Endothelial cell of hepatic sinusoid (primary cell): ENCODE measurements around the gene JAKMIP1.

ENCODE experiments used
- in situ Hi-C: cut with HindIII; loops from 2 replicates; pipeline ENCODE4 v1.10.0; 2017; ENCODE audit warnings: low sequenced_read_pairs

Gene JAKMIP1

DNA sequence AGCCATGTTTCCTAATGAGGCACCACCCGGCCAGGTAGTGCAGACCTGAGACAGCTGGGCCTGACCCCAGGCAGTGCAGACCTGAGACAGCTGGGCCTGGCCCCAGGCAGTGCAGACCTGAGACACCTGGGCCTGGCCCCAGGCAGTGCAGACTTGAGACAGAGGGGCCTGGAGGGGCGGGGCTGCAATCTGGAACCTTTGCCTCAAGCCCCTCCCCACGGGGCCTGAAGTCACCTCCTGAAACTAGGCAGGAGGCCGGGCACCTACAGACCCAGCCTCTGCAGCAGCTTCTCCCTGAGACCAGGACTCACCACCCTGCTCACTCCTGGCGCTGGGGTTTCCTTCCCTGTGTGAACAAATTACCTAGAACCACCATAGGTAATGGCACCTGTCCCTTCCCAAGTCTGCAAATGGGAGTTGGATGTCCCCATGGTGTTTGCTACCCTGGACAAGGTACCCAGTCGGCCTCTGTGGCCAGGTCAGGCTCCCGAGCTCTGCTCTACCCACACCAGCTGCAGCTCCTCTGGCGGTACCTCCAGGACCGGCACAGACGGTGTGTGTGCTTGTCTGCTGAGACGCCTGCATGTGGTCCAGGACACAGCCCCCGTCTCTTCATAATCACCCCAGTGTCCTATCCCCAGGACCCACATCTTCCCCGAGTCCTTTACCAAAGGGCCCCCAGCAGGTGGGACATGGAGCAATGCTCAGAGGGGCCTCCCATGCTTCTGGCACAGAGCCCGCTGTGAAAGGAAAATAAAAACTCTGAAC is 129.0 kb downstream of the JAKMIP1 start:
- in situ Hi-C loops: no loop called here

- in situ Hi-C loops: no loop called here
Observed at GRCh38 chr4:6069845-6070709, 130.3 kb downstream of the JAKMIP1 start.

DNA sequence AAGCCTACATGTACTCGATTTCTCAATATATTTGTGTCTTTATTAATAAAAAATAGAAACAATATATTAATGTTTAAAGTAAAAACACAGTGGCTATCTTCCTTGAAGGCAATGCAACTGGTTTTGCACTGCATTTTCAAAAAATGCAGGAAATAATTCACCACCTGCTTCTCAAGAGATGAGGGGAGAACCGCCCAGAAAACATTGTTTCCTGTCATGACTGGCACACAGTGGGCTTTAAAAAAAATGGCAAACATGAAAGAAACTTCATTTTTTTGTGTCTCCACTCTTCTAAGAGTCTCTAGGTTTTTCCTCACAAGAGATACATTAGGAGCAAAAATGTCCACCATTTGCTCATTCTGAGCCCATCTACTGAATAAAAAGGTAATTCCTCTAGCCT is 131.4 kb downstream of the JAKMIP1 start:
- in situ Hi-C loops: no loop called here

DNA sequence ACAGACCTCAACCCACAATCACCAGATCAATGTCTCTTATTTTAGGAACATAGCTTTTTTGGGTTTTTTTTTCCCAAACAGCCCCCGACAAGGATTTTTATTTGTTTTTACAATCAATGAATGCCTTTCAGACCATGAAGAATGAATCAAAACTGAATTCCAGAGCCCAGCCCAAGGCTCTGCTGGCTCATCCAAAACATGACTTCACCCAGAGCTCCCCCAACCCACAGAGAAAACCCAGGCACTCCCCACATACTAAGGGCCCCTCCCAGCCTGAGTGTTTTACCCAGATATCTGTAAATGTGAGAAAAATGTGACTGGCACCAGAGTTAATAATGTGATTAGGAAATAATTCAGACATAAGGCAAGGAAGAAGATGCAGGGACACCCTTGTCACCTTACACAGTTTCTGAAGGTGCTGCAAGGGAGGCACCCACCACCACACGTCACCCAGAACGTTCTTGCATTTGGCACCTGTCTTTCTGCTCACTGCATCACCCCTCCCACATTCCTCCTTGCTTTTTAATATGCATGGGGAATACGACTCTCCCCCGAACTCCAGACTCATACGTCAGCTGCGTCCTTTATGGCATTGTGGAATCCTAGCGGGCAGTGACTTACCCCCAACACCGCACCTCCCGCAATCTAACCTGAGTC is 134.3 kb downstream of the JAKMIP1 start:
- in situ Hi-C loops: no loop called here

DNA sequence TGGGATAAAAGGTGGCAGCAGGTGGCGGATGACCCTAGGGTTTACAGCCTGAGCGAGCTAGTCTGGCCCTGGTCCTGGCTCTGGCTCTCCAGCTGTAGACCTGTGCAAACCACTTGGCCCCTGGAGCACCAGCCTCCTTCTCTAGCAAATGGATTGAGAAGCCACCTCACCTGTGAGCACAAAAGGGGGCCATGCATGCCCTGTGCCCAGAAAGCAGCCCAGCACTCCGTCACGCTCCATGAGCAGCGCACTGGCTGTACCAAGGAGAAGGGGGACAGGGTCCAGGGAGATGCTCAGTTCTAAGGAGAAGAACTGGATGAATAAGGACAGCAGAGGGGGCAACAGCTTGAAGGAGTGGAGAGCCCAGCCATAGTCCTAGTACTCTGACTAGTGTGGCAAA is 135.2 kb downstream of the JAKMIP1 start:
- in situ Hi-C loops: no loop called here

- in situ Hi-C loops: no loop called here
Observed at GRCh38 chr4:6064383-6064782, 136.0 kb downstream of the JAKMIP1 start.

DNA sequence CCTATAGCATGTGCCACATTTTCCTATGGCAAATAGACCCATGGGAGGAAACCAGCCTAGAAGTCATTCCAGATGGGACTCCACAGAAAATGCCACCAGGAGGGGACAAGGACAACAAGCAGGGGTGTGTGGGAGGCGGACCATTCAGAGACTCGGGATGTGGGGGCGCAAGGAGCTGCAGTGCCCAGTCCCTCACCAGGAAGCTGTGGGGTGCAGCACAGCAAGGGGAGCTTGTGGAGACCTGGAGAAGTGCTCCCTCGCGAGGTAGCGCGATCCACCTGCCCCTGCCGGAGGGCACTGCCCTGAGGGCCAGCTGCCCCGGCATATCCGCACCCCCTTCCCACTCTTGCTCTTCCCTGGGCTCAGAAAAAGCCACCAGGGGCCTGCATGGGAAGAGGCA is 136.7 kb downstream of the JAKMIP1 start:
- in situ Hi-C loops: no loop called here

GRCh38 chr4:6062133-6062532 is 138.2 kb downstream of the JAKMIP1 start:
- in situ Hi-C loops: no loop called here

GRCh38 chr4:6059375-6059805 is 141.0 kb downstream of the JAKMIP1 start:
- in situ Hi-C loops: no loop called here

DNA sequence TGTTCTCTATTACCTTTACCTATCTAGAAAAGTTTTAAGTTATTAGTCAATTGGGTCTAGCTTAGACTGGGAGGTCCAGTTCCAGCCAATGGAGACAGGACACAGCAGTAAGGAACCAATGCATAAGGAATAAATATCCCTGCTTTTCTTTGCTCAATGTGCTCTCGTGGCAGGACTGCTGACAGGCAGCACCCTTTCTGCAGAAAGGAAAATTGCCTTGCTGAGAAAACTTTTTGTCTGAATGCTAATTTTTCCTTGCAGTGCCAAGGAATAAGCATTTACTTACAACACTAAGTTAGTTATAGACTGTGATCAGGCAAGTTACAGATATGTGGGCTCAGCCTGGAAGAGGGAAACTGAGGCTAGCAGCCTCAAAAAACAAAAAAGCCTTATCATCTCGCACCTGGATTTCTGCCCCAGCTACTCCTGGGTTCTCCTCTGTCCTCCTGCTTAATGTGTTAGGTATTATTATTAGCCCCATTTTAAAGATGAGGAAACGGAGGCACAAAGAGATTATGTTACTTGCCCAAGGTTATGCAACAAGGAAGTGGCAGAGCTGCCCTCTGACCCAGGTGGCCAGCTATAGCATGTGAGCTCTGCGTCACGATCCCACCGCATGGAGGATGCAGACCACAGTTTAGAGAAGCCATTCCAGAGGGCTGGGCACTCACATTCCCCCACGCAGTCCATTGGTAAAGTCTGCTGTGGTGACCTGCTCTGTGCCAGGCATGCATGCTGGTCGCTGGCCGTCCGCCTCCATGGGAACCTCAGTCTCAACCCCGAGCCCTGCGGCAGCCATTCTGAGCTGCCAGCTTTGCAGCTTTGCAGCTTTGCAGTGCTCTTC is 141.6 kb downstream of the JAKMIP1 start:
- in situ Hi-C loops: no loop called here

DNA sequence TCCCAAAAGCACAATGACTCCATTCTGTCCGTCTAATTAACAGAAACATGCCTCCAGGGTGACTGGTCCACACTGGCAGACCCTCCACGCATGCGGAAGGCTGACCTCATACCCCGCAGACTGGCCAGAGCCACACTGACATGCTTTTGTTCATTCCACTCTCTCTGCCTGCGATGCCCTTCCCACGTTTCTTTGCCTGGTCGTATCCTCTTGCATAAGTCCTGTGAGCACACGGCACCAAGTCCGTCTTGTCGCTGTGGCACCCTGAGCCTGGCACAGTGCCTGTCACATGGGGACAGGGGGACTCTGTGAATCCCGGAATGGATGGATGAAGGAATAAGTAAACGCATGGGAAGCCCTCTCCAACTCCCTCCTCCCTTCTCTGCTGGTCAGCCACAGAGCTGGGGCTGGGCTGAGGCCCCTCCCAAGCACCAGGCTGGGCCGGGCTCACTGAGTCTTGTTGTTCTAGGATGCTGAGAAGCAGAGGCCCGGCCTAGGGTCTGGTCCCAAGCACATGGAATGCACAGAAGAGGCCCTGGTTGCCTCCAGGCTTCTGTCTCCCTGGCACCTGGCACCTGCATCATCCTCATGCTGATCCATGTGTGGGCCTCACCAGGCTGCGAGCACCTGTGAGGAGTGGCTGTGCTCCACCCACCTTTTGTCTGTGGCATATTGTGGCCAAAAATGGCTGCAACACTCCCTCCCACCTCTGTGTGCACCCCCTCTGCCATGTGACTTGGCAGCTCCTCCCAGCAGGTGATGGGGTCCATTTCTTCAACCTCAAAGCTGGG is 143.2 kb downstream of the JAKMIP1 start:
- in situ Hi-C loops: no loop called here

GRCh38 chr4:6055436-6055835 is 144.9 kb downstream of the JAKMIP1 start:
- in situ Hi-C loops: no loop called here

- in situ Hi-C loops: no loop called here
Observed at GRCh38 chr4:6055030-6055429, 145.3 kb downstream of the JAKMIP1 start.

DNA sequence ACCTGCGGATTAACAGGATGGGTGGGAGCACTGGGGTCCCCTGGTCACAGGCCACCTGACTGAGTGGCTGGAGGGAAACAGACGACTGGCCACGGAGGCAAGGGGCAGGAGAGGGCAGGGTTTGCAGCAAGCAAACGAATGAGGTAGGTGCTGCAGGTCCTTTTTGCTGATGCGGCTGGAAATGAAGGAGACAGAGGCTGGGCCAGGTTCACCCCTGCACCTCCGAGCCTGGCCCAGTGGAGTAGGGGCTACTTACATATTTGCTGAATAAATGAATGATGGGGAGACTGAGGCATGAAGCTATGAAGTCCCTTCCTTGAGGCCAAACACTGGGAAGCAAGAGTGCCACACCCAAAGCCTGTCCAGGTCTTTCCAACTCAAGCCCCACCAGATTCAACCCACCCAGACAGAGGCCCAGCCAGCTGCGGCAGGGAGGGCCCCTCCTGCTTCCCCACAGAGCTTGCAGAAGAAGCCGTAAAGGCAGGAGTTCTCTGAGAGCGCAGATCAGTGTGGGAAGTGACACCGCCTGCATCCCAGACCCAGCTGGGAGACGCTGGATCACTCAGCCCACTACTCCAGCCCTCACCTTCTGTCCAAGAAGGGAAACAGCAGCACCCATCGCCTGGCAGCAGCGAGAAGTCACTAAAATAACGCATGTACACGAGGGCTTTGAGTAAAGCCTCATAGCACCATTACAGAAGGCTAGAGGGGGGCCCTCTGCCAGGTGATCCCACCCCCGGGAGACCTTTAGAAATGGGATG is 146.0 kb downstream of the JAKMIP1 start:
- in situ Hi-C loops: no loop called here

GRCh38 chr4:6052679-6053078 is 147.7 kb downstream of the JAKMIP1 start:
- in situ Hi-C loops: no loop called here

- in situ Hi-C loops: no loop called here
Observed at GRCh38 chr4:6050551-6050950, 149.8 kb downstream of the JAKMIP1 start.

DNA sequence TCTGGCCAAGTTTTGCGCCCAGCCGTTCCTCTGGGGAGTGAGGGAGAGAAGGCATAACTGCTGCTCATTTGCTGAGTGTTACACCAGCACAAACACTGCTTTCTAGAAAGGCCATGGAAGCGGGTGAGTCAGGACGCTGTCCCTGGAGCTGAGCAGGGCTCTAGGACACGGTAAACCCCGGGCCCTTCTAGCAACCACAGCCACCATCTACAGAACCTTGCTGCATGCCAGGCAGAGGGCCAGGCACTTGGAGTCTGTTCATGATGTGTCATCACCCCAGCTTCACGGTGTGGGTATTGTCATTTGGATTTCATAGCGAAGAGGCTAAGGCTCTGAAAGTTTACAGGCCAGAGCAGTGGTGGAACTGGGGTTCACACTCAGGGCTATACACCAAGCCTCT is 150.4 kb downstream of the JAKMIP1 start:
- in situ Hi-C loops: no loop called here

GRCh38 chr4:6049278-6049677 is 151.1 kb downstream of the JAKMIP1 start:
- in situ Hi-C loops: no loop called here

DNA sequence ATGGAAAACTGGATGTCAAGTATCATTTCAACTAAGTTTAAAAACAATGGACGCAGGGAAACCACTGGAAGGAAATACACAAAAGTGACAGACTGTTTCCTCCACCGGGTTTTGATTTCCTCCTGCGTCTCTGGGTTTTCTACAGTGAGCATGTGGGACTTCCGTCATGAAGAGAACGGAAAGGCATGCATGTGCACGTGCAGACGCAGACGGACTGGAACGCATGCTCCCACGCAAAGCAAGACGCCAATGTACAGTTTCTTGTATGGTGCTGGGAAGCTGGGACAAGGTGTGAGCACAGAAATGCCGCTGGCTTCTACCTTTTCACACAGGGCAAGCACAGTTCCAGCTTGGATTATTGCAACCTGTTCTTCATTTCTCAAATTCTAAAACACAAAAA is 151.8 kb downstream of the JAKMIP1 start:
- in situ Hi-C loops: no loop called here
